ENCODE results near the gene ADAM12. TPM values are rescaled to one million over a fixed set of nuclear protein-coding genes. Genes with fewer than 3 reads are reported as not detected.

The ADAM12 gene
- total RNA-seq, 1 donor from 2014 or later = 0.35 TPM

- intact Hi-C loops (cut with micrococcal nuclease) = no loop called here
- DNase-seq (no peak), ATAC-seq (no peak)
These were observed 365.4 kb downstream of the ADAM12 start for GRCh38 chr10:126022841-126023240.

GRCh38 chr10:126021833-126022500 is 366.3 kb downstream of the ADAM12 start:
- intact Hi-C loops (cut with micrococcal nuclease) = no loop called here
- ATAC-seq = no peak

GRCh38 chr10:126017961-126018560 is 370.2 kb downstream of the ADAM12 start:
- ATAC-seq (no peak), DNase-seq (no peak)
- intact Hi-C loops (cut with micrococcal nuclease) = no loop called here

More at GRCh38 chr10:126021833-126022500, 366.3 kb downstream of the ADAM12 start:
- DNase-seq = no peak

- ATAC-seq = no peak
- no peak for DNase-seq
- intact Hi-C loops (cut with micrococcal nuclease) = no loop called here
These were observed 371.4 kb downstream of the ADAM12 start for GRCh38 chr10:126016882-126017281.

GRCh38 chr10:126016156-126016805 is 372.0 kb downstream of the ADAM12 start:
- DNase-seq = no peak
- intact Hi-C loops (cut with micrococcal nuclease) = no loop called here
- no peak for ATAC-seq

- no peak for ATAC-seq
- intact Hi-C loops (cut with micrococcal nuclease) = no loop called here
These were observed 372.9 kb downstream of the ADAM12 start for GRCh38 chr10:126015413-126015812.

GRCh38 chr10:126014309-126014708 is 374.0 kb downstream of the ADAM12 start:
- intact Hi-C loops (cut with micrococcal nuclease) = no loop called here
- ATAC-seq (no peak), DNase-seq (no peak)

More at GRCh38 chr10:126015413-126015812, 372.9 kb downstream of the ADAM12 start:
- DNase-seq = no peak

GRCh38 chr10:126013489-126014281 is 374.6 kb downstream of the ADAM12 start:
- no peak for ATAC-seq
- DNase-seq = no peak
- intact Hi-C loops (cut with micrococcal nuclease) = no loop called here

- no peak for DNase-seq
- ATAC-seq = no peak
- intact Hi-C loops (cut with micrococcal nuclease) = no loop called here
These were observed 375.8 kb downstream of the ADAM12 start for GRCh38 chr10:126012485-126012884.

- intact Hi-C loops (cut with micrococcal nuclease) = no loop called here
- no peak for DNase-seq
- no peak for ATAC-seq
These were observed 376.3 kb downstream of the ADAM12 start for GRCh38 chr10:126011995-126012394.

GRCh38 chr10:126009650-126010049 is 378.6 kb downstream of the ADAM12 start:
- no peak for ATAC-seq
- no peak for DNase-seq
- intact Hi-C loops (cut with micrococcal nuclease) = no loop called here

- intact Hi-C loops (cut with micrococcal nuclease) = no loop called here
- DNase-seq (no peak), ATAC-seq (no peak)
These were observed 381.4 kb downstream of the ADAM12 start for GRCh38 chr10:126006906-126007305.

GRCh38 chr10:126006264-126006663 is 382.0 kb downstream of the ADAM12 start:
- DNase-seq (no peak), ATAC-seq (no peak)
- intact Hi-C loops (cut with micrococcal nuclease) = no loop called here

GRCh38 chr10:126004752-126005151 is 383.5 kb downstream of the ADAM12 start:
- intact Hi-C loops (cut with micrococcal nuclease) = no loop called here
- ATAC-seq (no peak), DNase-seq (no peak)

GRCh38 chr10:126001576-126001975 is 386.7 kb downstream of the ADAM12 start:
- ATAC-seq = no peak
- no peak for DNase-seq

GRCh38 chr10:125999694-126000093 is 388.6 kb downstream of the ADAM12 start:
- DNase-seq (no peak), ATAC-seq (no peak)
- intact Hi-C loops (cut with micrococcal nuclease) = no loop called here

More at GRCh38 chr10:126001576-126001975, 386.7 kb downstream of the ADAM12 start:
- intact Hi-C loops (cut with micrococcal nuclease) = no loop called here

GRCh38 chr10:125997586-125997985 is 390.7 kb downstream of the ADAM12 start:
- no peak for DNase-seq
- intact Hi-C loops (cut with micrococcal nuclease) = no loop called here
- no peak for ATAC-seq

- ATAC-seq = no peak
- intact Hi-C loops (cut with micrococcal nuclease) = no loop called here
- DNase-seq = no peak
These were observed 392.5 kb downstream of the ADAM12 start for GRCh38 chr10:125995726-125996304.

GRCh38 chr10:125994601-125995000 is 393.7 kb downstream of the ADAM12 start:
- intact Hi-C loops (cut with micrococcal nuclease) = no loop called here
- DNase-seq (no peak), ATAC-seq (no peak)

Data from left ventricle myocardium superior (tissue), 1 donor.